GM12873 (cell line): ENCODE results near the gene OR4E2.

Source experiments
- TF ChIP-seq, protein P1 (sequence below): IDR thresholded peaks from 2 replicates; pipeline ENCODE4 v1.5.1; 2012; ENCODE audit warnings: low read depth, mild to moderate bottlenecking, moderate library complexity, low read length, control low read depth; ENCODE audit not compliant: insufficient read depth; ENCODE audit errors: missing control alignments

The OR4E2 gene, protein sequence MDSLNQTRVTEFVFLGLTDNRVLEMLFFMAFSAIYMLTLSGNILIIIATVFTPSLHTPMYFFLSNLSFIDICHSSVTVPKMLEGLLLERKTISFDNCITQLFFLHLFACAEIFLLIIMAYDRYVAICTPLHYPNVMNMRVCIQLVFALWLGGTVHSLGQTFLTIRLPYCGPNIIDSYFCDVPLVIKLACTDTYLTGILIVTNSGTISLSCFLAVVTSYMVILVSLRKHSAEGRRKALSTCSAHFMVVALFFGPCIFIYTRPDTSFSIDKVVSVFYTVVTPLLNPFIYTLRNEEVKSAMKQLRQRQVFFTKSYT

DNA sequence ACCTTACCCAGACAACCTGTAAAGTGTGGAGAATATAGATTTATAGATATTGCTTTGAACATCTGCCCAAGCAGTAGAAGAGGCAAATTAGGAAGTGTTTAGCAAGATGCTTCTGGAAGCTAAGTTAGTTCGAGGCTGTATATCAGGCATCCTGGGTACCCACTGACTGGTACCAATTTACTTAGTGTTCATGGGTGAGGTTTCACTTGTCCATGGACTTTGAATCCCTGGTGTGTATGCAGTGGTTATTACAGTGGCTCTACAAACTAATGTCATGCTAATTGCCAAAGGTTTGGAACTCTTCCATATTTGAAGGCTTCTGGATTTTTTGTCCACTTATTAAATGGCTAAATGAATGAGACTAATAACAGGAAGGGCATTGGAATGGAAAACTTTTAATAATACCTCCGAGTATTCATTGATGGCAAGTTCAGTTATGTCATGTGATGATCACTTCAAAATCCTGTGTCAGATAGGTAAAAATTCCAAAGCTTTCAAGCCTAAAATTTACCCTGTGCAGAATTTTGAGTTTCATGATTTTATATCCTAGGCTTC lies at the start of gene OR4E2:
OR4E2 (plus strand) TSS at position 505 of the 555 bp plus-strand sequence. CDS start 11,248 bp downstream, outside the sequence.
- TF ChIP-seq, protein P1, sequence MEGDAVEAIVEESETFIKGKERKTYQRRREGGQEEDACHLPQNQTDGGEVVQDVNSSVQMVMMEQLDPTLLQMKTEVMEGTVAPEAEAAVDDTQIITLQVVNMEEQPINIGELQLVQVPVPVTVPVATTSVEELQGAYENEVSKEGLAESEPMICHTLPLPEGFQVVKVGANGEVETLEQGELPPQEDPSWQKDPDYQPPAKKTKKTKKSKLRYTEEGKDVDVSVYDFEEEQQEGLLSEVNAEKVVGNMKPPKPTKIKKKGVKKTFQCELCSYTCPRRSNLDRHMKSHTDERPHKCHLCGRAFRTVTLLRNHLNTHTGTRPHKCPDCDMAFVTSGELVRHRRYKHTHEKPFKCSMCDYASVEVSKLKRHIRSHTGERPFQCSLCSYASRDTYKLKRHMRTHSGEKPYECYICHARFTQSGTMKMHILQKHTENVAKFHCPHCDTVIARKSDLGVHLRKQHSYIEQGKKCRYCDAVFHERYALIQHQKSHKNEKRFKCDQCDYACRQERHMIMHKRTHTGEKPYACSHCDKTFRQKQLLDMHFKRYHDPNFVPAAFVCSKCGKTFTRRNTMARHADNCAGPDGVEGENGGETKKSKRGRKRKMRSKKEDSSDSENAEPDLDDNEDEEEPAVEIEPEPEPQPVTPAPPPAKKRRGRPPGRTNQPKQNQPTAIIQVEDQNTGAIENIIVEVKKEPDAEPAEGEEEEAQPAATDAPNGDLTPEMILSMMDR: no peak

DNA sequence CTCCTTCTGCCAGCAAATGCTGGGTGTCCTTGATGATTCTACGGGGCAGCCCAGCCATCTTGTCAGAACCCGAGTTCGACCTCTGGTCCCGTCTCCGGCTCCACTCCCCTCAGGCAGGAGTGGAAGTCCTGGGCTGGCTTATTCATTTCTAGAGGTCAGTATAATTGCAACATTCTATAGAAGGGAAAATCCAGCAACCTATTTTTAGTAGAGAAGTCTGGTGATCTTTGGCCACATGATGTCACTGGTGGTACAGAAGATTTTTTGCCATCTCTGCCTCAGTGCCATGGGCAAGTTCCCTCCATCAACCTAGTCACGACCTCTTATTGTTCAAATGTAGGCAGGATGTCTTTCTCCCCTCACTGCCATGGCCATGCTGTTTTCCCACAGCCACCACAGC lies 41.3 kb upstream of the OR4E2 start:
- TF ChIP-seq, protein P1: no peak

DNA sequence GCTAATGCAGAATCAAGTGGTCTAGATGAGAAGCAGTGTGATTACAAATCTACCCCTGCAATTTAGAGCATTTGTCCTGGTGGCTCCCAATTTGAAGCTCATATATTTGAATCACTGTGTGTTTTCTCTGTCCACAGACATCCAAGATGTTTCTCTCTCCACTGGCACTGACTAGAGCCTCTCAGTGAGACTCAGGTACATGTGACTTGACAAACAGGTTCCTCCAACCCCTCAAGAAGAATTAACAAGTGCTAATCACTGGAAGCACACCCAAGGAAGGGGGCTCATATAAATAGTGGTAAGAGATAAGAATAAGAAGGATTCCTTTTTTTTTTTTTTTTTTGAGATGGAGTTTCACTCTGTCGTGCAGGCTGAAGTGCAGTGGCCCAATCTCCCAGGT lies 39.4 kb upstream of the OR4E2 start:
- TF ChIP-seq, protein P1: no peak

DNA sequence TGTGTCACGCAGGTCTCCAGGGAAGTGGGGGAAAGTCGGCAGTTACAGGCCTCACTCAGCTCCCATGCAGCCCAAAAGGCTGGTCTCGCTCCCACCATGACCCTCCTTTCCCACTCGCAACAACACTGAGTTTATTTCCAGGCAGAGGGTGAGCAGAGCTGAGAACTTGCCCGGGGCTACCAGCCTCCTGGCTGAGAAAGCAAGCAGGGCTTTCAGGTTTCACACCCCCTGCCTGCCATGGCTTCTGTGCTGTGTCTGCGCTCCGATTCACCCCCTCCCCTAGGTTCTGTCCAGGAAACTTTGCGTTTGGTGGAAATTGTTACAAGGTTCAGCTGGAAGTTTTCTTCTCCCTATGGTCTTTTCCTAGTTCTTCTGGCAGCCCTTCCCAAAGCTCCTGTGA lies 36.0 kb upstream of the OR4E2 start:
- TF ChIP-seq, protein P1: no peak

DNA sequence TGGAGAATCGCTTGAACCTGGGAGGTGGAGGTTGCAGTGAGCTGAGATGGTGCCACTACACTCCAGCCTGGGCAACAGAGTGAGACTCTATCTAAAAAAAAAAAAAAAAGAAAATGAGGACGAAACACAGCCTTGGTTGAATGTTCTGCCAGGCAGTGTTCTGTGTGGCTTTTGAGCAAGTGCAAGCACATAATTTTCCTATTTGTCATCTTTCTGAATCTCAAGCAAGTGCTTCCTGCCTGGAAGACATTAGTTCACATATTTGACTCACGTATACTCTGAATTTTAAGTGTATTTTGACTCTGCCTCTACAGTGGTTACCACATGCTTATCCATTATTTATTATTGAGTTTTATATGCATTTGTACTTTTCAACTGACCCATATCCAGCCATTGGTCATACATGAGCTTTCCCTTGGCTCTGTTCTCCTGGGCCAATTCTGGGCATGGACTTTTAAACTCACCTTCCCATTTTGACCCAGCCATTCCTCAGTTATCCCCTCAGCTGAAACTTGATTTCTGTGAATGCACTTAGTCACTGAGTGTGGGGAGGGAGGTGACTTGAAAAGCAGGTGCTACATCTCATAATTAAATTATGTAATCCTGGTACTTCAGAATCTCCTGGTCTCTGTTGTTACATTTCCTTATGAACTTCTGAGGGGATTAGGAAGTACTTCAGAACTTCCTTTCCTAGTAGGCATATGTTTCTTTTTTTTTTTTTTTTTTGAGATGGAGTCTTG lies 27.0 kb upstream of the OR4E2 start:
- TF ChIP-seq, protein P1: no peak

DNA sequence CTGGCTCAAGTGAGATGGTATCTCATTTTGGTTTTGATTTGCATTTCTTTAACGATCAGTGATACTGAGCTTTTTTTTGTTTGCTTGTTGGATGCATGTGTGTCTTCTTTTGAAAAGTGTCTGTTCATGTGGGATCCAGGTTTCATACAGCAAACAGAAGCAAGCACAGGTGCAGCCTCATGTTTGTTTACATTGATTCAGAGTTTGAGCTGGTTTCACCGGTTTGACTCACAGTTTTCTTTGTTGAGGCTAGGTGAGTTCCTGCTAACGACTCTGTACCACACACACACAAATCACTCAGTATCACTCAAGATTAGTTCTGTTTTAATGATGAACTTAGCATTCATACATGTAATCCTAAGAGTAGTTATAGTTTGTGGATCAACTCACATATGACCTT lies 22.6 kb upstream of the OR4E2 start:
- TF ChIP-seq, protein P1: no peak

DNA sequence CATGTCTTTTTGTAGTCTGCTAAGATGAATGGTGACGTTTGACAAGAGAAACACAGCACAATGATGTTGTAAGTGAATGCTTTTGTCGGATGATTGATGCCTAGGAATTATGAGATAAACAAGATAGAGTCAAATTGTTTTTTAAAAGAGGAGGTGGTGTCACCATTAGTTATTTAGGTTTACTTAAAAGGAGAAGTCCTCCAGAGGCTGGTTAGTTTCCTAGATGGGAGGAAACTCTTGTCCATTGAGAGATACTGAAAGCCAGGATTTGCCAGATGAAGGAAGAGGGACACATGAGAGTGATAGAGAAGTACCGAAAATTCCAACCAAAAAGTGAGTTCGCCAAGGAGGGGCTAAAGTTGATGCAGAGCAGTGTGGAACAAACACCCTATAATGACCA lies 18.8 kb upstream of the OR4E2 start, which contains the start of gene OR10G2:
OR10G2 (minus strand) TSS at position 101 of the 400 bp plus-strand sequence; CDS start at position 3, 98 bp downstream.
- TF ChIP-seq, protein P1: no peak
